OCI-LY3 (cell line): ENCODE measurements around the gene ITGA3.

ENCODE experiments used
- EZH2phosphoT487 ChIP-seq: fragments of 200-600 bp; shearing (Covaris generic); IDR thresholded peaks from 2 replicates; pipeline ENCODE4 v1.6.1; 2018; ENCODE audit warnings: antibody characterized with exemption, mixed run types, low read depth
- TF ChIP-seq, protein P1 (sequence below): fragments of 200-600, 300-600 bp; sonication (generic); IDR thresholded peaks from 2 replicates; pipeline ENCODE4 v1.5.1; 2014; ENCODE audit warnings: antibody characterized with exemption, low read length, low read depth

DNA sequence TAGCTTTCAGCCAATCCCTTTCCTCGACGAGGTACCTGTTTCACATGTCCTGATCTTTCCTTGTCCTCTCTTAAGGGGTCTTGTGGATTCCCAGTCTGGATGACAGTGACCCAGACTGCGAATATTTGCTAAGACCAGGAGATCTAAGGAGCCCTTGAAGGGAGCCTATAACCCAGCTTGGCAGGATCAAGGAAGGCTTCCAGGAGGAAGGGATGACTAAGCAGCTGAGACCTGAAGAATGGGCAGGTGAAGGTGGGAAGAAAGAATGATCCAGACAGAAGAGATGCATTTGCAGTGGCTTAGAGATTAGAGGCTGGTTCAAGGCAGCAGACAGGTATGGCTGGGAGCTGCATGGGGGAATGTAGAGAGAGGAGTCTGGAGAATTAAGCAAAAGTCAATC, 37.3 kb downstream of the ITGA3 start:
- TF ChIP-seq, protein P1, sequence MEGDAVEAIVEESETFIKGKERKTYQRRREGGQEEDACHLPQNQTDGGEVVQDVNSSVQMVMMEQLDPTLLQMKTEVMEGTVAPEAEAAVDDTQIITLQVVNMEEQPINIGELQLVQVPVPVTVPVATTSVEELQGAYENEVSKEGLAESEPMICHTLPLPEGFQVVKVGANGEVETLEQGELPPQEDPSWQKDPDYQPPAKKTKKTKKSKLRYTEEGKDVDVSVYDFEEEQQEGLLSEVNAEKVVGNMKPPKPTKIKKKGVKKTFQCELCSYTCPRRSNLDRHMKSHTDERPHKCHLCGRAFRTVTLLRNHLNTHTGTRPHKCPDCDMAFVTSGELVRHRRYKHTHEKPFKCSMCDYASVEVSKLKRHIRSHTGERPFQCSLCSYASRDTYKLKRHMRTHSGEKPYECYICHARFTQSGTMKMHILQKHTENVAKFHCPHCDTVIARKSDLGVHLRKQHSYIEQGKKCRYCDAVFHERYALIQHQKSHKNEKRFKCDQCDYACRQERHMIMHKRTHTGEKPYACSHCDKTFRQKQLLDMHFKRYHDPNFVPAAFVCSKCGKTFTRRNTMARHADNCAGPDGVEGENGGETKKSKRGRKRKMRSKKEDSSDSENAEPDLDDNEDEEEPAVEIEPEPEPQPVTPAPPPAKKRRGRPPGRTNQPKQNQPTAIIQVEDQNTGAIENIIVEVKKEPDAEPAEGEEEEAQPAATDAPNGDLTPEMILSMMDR: no peak
- TF ChIP-seq EZH2phosphoT487: no peak
